ENCODE measurements around the gene RMND5A.

The RMND5A gene

GRCh38 chr2:86769838-86770237, 49.7 kb downstream of the RMND5A start:
- CTCF ChIA-PET: no interaction called here
- no peak for DNase-seq (ENCODE audit: low read depth, low spot score)
- POLR2A ChIA-PET: no interaction called here
- H3K4me3 ChIP-seq (ENCODE audit: low read depth, low read length): no peak overlapping the region
- no peak for TF ChIP-seq CTCF (IDR thresholded peaks at IDR 0.05; ENCODE audit: insufficient read depth, low read length, missing control alignments)

GRCh38 chr2:86770816-86771301, 50.8 kb downstream of the RMND5A start:
- no peak for DNase-seq (ENCODE audit: low read depth, low spot score)
- POLR2A ChIA-PET: no interaction called here
- H3K4me3 ChIP-seq (ENCODE audit: low read depth, low read length): no peak overlapping the region
- CTCF ChIA-PET: no interaction called here
- TF ChIP-seq CTCF (IDR thresholded peaks at IDR 0.05; ENCODE audit: insufficient read depth, low read length, missing control alignments): no peak

- H3K4me3 ChIP-seq (ENCODE audit: low read depth, low read length): no peak overlapping the region
- no peak for TF ChIP-seq CTCF (IDR thresholded peaks at IDR 0.05; ENCODE audit: insufficient read depth, low read length, missing control alignments)
- CTCF ChIA-PET: interaction anchor here (1.6 to 2.1 kb wide), 2 partner anchors 8 to 36 kb away, joined by 4 to 10 read pairs; no protein-coding TSS in a partner anchor
- no peak for DNase-seq (ENCODE audit: low read depth, low spot score)
- POLR2A ChIA-PET: no interaction called here
These were observed 52.5 kb downstream of the RMND5A start for GRCh38 chr2:86772611-86773010.

- ChIA-PET POLR2A (no interaction called here), CTCF (interaction anchor here (1.6 kb wide), 1 partner anchor 10 kb away, joined by 8 read pairs; no protein-coding TSS in a partner anchor)
- no peak for TF ChIP-seq CTCF (IDR thresholded peaks at IDR 0.05; ENCODE audit: insufficient read depth, low read length, missing control alignments)
- DNase-seq (ENCODE audit: low read depth, low spot score): no peak
- H3K4me3 ChIP-seq (ENCODE audit: low read depth, low read length): no peak overlapping the region
These were observed 54.8 kb downstream of the RMND5A start for GRCh38 chr2:86774862-86775261.

GRCh38 chr2:86775338-86775737, 55.2 kb downstream of the RMND5A start:
- DNase-seq (ENCODE audit: low read depth, low spot score): no peak
- no peak overlapping the region for H3K4me3 ChIP-seq (ENCODE audit: low read depth, low read length)
- CTCF ChIA-PET: interaction anchor here (1.6 kb wide), 1 partner anchor 10 kb away, joined by 8 read pairs; no protein-coding TSS in a partner anchor
- TF ChIP-seq CTCF (IDR thresholded peaks at IDR 0.05; ENCODE audit: insufficient read depth, low read length, missing control alignments): no peak
- POLR2A ChIA-PET: no interaction called here

- no peak for TF ChIP-seq CTCF (IDR thresholded peaks at IDR 0.05; ENCODE audit: insufficient read depth, low read length, missing control alignments)
- CTCF ChIA-PET: interaction anchor here (1.2 to 5.6 kb wide), 3 partner anchors 8 to 15 kb away, joined by 3 to 41 read pairs (median 4); no protein-coding TSS in a partner anchor
- POLR2A ChIA-PET: no interaction called here
- no peak for DNase-seq (ENCODE audit: low read depth, low spot score)
- H3K4me3 ChIP-seq (ENCODE audit: low read depth, low read length): no peak overlapping the region
These were observed 56.4 kb downstream of the RMND5A start for GRCh38 chr2:86776532-86776931.
